Fibroblast of lung (primary cell): Measurements from ENCODE around the gene MEMO1.

Experiments
- EZH2 ChIP-seq: IDR thresholded peaks from 2 replicates; pipeline ENCODE4 v1.5.1; 2012; ENCODE audit warnings: low read length, control low read depth, mild to moderate bottlenecking; ENCODE audit errors: missing control alignments
- TF ChIP-seq, protein P1 (sequence below), 2 donors: IDR thresholded peaks in 1 of 2; conservative IDR thresholded peaks in 1 of 2; 1 replicate in 1 of 2; 2 replicates in 1 of 2; pipeline ENCODE4 v1.5.1; 2011 to 2012; ENCODE audit warnings: low read length in 2 of 2, control low read depth in 1 of 2, inconsistent platforms in 1 of 2, low read depth in 1 of 2, mild to moderate bottlenecking in 1 of 2

DNA sequence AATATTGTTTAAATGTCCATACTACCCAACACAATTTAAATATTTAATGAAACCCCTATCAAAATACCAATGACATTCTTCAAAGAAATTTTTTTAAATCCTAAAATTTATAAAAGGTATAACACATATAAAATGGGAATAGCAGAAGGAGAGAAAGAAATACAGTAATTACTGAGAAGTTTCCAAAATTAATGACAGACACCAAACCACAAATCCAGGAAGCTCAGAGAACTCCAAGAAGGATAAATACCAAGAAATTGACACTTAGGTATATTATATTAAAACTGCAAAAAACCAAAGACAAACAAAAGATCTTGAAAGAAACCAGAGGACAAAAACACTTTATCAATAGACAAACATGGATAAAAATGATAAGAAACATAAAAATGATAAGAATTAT, 101.1 kb downstream of the MEMO1 start:
- TF ChIP-seq, protein P1, sequence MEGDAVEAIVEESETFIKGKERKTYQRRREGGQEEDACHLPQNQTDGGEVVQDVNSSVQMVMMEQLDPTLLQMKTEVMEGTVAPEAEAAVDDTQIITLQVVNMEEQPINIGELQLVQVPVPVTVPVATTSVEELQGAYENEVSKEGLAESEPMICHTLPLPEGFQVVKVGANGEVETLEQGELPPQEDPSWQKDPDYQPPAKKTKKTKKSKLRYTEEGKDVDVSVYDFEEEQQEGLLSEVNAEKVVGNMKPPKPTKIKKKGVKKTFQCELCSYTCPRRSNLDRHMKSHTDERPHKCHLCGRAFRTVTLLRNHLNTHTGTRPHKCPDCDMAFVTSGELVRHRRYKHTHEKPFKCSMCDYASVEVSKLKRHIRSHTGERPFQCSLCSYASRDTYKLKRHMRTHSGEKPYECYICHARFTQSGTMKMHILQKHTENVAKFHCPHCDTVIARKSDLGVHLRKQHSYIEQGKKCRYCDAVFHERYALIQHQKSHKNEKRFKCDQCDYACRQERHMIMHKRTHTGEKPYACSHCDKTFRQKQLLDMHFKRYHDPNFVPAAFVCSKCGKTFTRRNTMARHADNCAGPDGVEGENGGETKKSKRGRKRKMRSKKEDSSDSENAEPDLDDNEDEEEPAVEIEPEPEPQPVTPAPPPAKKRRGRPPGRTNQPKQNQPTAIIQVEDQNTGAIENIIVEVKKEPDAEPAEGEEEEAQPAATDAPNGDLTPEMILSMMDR (conservative IDR thresholded peaks at IDR 0.05 in 1 of 2, IDR thresholded peaks at IDR 0.05 in 1 of 2; ENCODE audit: low read depth in 1 of 2, low read length in 2 of 2), result no peak
- TF ChIP-seq EZH2, result no peak
